Transverse colon (tissue), 4 donors: ENCODE data around the gene SEBOX.

Experiments used
- EP300 ChIP-seq: sonication (generic); formaldehyde crosslinking; IDR thresholded peaks from one replicate; pipeline ENCODE4 v1.6.1; 2017; ENCODE audit warnings: antibody characterized with exemption, low read depth
- POLR2A ChIP-seq: fragments of 450-650 bp; IDR thresholded peaks from one replicate; pipeline ENCODE4 v1.6.1; 2016; ENCODE audit warnings: antibody characterized with exemption, mild to moderate bottlenecking, moderate library complexity
- POLR2AphosphoS5 ChIP-seq, 3 donors: sonication (generic); formaldehyde crosslinking; IDR thresholded peaks; one replicate each; pipeline ENCODE4 v1.6.1; 2016; ENCODE audit warnings: antibody characterized with exemption in 3 of 3
- TF ChIP-seq, protein P1 (sequence below), 5 experiments: fragments of 200-600 bp in 3 of 5; fragments of 450-650 bp in 2 of 5; sonication (generic) in 3 of 5; IDR thresholded peaks; 1 replicate in 2 of 5; 2 replicates in 3 of 5; pipeline ENCODE4 v1.5.1; 2016 to 2017; ENCODE audit warnings: antibody characterized with exemption in 5 of 5, inconsistent platforms in 3 of 5, mild to moderate bottlenecking in 2 of 5, moderate library complexity in 1 of 5

DNA sequence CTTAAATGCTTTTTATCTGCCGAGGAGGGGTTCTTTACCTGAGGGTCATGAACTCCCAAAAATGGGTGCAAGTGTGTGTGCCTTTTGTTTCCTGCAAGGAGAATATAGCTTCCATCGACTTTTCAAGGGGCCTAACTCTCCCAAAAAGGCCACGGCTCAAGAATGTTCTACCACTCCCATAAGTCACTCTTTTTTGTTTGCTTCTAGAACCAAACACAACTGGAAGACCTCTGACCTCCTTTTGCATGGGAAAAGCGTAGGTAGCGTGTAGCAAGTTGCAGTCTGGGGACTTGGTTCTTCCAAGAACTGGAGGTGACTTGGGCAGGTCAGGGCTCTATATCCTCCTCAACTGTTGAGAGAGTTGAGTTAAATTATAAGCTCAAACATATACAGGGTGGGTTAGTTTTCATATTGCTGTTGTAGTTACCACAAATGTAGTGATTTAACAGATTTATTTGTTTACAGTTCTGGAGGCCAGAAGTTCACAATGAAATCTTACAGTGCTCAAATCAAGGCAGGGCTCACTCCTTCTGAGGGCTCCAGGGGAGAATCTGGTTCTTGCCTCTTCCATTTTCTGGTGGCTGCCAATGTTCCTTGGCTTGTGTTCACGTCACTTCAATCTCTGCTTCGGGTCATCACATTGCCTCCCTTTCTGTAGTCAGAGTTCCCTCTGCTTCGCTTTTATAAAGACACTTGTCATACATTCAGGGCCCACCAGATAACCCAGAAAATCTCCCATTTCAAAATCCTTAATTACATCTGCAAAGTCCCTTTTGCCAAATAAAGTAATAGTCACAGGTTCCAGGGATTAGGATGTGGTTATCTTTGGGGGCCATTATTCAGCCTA is 44.6 kb downstream of the SEBOX start:
- no peak for TF ChIP-seq POLR2A
- TF ChIP-seq, protein P1, sequence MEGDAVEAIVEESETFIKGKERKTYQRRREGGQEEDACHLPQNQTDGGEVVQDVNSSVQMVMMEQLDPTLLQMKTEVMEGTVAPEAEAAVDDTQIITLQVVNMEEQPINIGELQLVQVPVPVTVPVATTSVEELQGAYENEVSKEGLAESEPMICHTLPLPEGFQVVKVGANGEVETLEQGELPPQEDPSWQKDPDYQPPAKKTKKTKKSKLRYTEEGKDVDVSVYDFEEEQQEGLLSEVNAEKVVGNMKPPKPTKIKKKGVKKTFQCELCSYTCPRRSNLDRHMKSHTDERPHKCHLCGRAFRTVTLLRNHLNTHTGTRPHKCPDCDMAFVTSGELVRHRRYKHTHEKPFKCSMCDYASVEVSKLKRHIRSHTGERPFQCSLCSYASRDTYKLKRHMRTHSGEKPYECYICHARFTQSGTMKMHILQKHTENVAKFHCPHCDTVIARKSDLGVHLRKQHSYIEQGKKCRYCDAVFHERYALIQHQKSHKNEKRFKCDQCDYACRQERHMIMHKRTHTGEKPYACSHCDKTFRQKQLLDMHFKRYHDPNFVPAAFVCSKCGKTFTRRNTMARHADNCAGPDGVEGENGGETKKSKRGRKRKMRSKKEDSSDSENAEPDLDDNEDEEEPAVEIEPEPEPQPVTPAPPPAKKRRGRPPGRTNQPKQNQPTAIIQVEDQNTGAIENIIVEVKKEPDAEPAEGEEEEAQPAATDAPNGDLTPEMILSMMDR (IDR thresholded peaks at IDR 0.05): no peak
- TF ChIP-seq POLR2AphosphoS5 (IDR thresholded peaks at IDR 0.05): no peak
- TF ChIP-seq EP300: no peak
